Measurements from ENCODE around the gene ZNF648.
"Not testable (repeated sequence)": the region's sequence is repeated elsewhere in the genome, so short reads cannot be mapped to it uniquely, and the experiment has no call there.

Gene ZNF648, protein sequence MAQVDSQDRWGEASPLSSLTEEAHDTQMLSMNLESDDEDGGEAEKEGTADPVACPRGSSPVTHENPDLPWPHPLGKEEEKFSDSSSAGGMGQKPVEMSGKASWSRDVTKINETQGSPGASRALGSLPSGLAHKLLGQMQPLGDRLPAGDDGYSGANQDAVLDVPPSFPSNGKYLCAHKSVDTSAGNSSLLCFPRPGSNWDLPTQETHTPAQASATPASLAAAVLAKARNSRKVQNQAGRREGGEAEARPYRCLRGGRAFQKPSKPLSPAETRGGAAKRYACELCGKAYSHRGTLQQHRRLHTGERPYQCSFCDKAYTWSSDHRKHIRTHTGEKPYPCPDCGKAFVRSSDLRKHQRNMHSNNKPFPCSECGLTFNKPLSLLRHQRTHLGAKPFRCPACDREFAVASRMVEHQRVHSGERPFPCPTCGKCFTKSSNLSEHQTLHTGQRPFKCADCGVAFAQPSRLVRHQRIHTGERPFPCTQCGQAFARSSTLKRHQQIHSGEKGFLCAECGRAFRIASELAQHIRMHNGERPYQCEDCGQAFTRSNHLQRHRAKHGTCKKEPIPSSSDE

DNA sequence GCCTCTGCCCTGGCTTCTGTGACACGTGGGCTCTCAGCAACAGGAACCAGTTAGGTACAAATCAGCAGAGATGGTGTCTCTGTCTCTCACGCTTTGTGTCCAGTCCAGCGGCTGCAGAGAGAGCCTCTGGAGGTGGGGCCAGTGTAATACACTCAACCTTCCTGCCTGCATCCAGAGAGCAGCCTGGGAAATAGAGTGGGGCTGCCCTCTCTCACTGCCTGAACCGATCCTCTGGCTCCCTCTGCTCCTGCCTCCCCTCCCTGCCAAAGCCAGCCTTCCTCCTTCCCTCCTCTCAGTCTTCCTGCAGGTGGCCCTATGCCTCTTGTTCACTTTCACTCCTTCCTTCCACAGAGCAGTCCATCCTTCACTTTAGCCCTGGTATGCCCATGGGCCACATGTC lies at the start of gene ZNF648:
Gene ZNF648 (minus strand): TSS at position 119 of the 400 bp plus-strand sequence. CDS start 3,702 bp downstream, outside the sequence.
- DNase-seq = no peak

DNA sequence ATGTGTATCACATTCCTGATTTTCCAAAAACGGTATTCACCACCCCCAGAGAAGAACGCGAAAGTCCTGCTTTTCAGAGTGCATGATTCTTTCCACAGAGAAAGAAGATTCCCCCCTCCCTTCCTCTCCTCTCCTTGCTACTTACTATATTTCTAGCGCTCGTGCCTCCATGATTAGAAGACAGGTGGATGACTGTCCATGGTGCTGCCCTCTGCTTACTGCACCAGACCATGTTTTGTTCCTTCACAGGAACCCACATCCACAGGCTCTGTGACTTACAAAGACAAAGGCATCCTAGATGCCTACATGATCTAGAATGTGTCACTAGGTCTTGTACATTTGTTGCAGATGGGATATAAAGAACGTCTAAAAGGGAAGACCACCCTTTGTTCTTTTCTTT lies 49.1 kb upstream of the ZNF648 start:
- DNase-seq = no peak

DNA sequence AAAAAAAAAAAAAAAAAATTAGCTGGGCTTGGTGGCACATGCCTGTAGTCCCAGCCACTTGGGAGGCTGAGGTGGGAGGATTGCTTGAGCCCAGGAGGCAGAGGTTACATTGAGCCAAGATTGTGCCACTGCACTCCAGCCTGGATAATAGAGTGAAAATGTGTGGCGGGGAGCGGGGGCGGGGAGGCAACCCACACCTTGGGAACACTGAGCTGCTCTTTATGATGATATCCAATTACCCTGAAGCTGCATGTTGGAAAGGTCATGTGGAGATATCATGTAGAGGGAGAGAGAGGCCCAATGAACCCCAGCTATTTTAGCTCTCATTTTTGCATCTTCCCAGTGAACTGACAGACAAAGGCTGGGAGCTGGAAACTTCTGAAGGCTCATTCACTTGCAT lies 48.3 kb upstream of the ZNF648 start:
- no peak for DNase-seq

DNA sequence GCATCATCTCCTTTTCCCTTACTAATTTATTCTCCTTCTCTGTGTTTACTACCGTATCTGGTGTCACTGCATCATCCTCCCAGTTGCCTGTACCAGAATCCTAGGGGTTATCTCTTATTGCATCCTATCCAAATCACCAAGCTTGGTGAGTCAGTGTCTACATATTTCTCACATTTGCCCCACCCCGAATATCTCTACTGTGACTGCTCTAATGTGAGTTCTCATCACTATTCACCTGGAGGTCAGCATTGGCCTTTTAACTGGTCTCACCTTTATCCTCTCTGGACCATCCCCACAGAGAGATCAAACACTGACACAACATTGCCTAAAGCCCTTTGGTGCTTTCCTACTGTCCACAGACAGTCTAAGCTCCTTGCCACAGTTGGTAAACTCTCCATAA lies 45.7 kb upstream of the ZNF648 start:
- DNase-seq = no peak

DNA sequence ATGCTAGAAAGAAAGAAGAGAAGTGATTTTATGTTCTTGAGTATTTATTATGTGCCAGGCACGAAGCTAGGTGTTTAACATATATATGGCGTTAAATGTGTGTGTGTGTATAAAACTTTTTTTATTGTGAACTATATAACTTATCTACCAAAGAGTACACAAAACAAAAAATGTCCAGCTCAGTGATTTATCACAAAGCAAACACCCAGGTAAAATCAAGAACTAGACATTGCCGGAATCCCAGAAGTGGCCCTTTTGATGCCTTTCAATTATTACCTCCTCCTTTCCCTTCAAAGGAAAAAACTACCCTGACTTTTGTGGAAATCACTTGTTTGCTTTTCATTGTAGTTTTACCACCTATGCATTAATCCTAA lies 40.5 kb upstream of the ZNF648 start:
- no peak for DNase-seq

DNA sequence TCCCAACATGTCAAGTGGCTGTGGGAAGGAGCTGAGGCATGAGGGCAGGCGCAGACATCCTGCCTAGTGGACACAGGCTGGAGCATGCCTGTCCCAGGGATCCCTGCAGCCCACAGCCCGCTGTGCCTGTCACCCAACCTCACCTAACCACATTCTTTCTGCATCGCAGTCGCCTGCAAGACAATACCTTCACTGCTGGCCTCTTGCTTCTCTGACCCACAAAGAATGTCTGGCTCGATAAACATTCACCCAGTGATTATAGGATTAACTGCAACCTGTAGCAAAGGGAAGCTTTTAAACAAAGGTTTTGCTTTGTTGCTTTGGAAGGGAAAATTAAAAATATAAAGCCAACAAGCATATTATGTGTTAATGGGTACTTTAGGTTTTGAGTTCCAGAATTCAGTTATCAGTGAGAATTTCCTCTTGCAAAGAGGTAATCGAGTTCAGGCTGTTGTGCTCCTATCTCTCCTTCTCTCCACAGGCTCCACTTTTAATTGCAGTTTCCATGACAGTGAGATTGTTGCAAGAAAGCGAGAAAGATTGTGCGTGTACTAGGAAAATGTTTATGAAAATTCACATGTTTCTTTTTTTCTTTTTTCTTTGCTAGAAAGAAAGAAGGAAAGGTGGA lies 40.0 kb upstream of the ZNF648 start:
- no peak for DNase-seq

DNA sequence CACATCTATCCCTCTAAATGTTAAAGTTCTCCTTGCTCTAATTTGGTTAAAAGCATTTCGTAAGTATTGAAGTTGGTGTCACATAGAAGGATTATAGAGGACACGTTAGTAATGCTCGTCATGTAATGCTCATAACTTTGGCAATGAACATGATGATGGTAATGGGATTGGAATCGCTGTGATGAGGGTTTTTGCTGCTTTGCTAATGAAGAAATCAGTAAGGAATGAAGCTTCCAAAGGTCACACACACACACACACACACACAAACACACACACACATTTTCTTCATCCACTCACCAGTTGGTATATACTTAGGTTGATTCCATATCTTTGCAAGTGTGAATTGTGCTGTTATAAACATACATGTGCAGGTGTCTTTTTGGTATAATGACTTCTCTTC lies 36.8 kb upstream of the ZNF648 start:
- DNase-seq = no peak

DNA sequence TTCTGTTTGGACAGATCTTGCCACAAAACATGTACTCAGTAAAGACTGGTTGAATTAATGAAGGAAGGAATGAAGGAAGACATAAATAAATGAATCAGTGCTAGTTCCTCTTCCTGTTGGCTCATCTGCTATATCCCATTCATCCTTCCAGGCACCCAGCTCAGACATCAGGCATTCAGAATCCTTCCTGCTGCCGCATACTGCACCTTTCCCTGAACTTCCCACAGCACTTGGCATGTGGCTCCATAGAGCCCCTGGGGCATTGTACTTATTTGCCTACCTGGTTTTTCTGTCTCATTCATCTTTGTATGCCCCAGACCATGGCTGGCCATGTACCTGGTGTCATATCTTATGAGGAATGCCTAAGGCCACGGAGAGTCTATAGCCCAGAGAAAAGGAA lies 34.4 kb upstream of the ZNF648 start:
- no peak for DNase-seq

DNA sequence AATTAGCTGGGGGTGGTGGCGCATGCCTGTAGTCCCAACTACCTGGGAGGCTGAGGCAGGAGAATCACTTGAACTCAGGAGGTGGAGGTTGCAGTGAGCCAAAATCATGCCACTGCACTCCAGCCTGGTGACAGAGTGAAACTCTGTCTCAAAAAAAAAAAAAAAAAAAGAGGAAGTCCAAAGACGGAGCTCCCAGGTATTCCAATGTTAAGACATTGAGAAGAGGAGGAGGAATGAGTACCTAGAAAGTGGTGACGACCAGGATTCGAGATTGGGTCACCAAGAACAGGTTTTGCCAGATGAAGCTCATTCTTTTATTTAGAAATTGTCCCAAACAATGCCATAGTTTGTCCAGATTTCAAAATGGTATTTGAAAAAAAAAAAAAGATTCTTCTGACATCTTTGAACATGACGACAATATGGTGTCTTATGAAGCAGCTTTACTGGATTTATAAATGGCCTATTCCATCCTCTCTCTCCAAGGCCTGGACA lies 33.0 kb upstream of the ZNF648 start:
- DNase-seq = not testable (repeated sequence)

DNA sequence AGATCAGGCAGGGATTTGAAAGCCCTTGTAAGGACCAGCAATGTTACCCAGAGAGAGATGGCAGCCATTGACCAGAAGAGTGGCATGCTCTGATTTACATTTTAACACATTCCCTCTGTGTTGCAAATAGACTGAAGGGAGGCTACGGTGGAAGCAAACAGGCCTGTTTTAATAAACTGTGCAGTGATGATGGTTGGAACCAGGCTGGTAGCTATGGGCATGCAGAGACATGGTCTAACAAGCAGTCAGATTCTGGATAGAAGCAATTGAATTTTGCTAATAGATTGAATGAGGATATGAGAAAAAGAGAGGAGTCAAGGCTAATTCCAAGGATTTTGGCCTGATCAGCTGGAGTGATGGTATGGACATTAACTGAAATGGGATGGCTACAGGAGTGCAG lies 32.3 kb upstream of the ZNF648 start:
- DNase-seq = no peak

DNA sequence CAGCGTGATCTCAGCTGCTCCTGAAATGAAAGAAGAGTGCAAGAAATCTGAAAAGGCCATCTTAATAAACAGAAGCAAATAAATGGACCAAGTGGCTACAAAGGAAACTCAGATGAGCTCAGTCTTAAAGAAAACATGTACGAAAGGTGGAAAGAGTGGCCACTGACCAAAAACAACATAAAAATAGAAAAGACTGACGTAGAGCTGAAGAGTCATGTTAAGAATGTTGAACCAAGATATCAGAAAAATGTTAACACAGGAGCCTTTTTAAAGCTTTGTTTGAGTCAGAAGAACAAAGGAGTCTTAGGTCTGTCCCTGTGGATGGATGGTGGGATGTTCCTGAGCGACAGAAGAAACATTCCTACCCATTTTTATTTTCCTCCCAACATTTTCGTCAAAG lies 30.8 kb upstream of the ZNF648 start:
- DNase-seq = no peak

DNA sequence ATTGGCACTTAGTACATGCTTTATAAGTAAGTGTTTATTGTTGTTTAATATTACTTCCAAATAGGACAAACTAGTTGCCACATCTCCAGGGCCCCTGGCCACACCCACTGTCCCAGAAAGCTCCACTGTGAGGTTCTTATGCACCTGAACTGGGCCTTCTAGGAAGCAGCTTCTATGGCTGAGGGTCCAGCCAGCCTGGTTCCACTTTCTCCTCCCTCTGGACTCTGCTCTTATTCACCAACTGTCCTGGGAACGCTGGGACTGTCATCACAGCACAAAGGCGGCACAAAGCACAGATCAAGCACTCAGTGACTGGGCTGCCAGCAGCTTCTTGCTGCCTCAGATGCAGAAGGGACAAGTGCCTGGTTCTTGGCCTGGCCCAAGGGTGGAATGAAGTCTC lies 29.6 kb upstream of the ZNF648 start:
- DNase-seq = no peak

DNA sequence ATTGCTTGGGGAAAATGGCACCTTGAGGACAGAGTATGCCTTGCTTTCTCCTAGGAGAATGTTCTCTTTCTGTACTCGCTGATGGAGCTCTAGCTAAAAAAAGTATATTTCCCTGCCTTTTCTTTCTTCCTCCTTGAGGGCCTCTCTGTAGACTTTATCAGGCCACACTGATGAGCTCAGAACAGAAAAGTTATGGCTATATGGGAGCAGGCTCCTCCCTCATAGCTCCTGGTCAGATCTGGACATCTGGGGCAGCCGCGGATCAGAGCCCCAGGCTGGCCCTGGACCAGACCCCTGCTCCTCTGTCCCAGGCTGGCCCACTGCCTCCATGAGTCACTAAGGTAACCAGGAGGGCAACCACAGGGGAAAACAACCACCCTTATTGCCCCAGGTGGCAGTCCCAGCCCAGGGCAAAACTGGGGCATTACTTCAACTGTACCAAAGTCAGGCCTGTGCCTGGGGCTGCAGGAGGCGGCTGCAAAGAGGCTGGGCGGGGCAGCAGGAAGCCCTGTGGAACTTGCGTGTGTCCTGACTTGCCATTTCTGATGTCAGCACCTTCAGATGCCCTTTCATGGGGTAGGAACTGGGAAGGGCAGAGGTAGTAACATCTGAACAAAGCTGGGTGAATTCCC lies 26.3 kb upstream of the ZNF648 start:
- no peak for DNase-seq

DNA sequence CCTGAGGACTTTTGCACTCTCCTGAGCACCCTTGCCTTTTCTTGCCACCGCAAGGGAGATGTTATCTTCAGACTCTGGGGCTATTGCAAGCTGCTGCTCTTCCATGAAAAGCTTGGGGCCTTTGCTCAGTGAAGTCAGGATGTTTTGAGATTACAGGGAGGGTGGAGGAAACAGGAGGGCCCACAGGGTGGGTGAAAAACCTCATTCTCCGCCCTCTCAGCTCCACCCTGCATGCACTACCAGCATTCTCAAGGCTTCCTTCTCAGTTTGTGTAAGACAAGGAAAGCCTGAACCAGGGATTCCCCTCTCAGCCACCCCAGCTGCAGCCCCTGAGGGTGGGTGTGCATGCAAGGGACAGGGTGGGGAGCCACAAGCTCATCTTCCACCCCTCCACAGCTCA lies 25.8 kb upstream of the ZNF648 start:
- no peak for DNase-seq

DNA sequence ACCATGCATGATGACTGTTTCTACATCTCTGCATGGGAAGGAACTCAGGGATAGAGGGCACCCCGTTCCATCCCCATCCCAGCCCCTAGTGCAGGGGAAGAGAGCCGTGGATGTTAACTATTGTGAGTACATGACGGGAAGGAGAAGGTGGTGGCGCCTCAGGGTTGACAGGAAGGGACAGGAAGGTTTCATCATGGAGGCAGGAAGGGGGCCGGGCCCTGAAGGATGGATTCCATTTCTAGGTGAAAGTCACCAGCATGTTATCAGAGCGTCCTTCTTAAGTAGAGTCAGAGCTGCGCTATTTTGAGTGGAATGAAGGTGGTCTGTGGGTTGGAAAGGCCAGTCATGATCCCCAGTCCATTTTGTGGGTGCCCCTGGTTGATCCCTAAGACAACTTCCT lies 25.1 kb upstream of the ZNF648 start:
- DNase-seq = no peak

DNA sequence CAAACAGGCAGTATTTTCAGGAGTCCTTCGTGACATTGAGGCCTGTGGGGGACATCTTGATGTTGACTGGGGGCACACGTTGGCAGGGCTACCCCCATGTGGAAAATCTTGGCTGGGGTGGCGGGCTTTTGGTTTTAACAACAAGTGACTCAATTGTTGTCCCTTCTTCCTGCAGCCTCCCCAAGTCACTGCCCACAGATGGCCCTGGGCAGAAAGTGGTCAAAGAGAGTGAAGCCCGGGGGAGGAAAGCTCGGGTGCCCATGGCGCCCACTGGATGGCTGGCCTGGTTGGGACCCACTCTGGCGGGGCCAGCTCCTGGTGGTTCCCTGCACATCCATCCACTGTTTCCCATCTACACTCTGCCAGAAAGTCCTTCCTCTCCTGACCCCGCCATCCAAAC lies 24.6 kb upstream of the ZNF648 start:
- DNase-seq = no peak

DNA sequence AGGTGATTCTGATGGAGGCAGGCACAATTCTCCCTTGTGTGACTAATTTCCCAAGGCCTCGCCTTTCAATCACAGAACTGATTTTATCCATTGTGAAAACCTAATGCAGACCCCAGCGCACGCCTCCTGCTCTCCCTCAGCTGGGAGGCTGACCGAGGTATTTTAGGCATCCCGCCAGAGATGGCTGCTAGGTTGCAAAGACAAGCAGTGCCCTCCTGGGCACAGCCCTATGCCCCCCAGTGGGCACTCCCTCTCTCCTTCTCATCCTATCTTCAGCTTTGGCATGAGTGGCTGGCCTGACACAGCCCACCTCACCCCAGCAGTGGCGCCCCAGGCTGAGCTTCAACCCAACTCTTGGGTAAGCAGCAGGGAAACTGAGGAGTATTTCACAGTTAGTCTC lies 24.2 kb upstream of the ZNF648 start:
- no peak for DNase-seq

DNA sequence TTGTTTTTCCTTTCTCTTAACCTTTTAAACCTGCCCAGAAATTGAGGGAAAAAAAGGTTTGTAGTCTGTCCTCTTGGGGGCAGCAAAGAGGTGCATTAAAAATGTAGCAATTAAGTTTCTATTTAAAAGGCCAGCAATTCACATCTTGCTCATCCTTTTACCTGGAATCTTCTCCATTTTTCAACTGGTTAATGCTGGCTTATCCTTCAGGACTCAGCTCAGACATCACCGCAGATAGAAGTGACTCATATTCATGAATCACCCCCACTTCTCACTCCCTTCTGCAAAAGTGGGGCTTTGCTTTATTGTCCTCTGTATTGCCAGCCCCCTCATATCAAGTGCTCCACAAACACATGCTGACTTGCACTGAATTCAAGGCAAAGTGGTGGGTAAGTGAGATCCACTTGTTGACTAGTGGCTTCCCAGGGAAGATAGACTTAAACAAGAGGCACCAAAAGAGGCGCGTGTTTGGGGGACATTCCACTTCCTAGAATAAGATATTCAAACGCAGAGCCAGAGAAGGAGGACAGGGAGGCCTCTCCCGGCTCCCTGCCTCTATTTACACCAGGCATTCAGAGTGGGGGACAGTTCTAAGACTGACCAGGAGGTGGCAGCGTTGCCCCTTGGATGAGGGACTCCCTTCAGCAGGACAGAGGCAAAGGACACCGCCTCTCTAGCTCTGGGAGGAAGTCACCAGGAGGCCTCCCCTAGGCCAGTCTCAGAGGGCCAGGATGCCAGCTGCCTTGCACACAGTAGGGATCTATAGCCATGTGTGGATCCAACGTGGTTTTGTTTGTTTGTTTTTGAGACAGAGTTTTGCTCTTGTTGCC lies 23.2 kb upstream of the ZNF648 start:
- DNase-seq = peak in 1 of 2 experiments; percentile 36

DNA sequence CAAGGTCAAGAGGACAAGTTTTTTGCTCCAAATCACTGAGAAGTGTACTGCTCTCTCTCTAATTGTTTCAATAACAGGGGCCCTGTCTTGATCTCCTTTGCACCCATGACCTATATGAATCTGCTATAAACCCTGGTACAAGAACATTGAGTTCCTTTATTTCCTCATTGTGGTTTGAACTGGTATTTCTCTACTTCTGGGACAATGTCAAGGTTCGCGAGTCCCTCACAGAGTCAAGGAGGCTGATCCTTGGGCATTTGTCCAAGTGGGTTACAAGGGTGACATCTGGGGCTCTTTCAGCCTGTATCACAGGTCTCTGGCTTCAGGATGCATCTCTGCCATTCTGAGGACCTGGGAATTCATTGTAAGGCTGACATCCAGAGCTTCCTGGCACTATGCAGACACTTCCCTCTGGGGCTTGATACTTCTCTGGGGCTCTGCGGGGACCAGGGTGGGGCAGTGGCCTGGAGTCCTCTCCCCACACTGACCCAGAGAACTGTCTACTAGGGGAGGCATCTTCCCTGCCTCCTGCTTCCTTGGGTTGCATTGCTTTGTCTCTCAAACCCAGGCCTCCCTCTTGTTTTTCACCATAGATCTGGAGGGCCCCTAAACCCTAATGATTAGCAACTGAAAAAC lies 22.5 kb upstream of the ZNF648 start:
- no peak for DNase-seq

DNA sequence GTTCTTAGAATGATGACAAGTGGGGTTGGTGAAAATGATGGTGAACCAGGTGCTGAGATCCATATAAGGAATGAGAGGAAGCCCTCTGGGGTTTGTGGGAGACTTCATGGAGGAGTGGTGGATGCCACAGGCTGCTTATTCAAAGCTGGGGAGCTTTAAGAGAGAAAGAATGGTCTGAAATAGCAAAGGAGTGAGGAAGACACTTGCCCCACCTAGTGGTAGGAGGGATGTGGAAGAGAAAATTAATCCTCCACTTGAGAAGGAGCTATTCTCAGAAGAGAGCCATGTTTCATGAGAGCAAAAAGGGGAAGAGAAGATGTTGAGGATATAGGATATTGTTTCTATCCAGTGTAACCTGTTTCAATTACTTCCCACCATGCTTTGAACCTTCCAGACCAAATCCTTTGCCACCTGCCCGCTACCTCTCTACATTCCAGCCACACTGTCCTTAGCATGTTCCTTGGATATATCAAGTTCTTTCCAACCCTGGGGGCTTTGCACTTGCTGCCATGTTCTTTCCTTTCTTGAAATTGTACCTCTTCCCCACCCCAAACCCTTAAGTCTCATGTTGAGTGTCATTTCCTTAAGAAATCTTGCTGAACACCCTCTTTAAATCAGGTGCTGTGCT lies 19.6 kb upstream of the ZNF648 start:
- DNase-seq = peak in 1 of 2 experiments; percentile 25

DNA sequence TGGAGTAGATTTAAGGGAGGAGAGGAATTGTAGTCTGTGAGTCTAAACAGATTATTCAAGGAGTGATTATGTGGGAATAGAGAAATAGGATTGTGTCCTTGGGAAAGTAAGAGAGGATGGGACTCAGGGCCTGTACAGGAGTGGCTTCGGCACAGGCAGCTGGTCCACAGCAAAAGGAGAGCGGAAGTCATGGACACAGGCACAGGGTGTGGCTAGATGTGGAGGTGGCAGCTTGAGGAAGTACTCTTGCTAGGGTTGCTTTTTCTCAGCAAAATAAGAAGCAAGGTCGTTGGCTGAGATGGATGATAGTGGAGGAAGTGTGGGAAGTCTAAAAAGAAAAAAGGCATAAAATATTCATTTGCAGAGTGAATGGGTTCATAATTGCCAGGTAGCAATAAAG lies 18.5 kb upstream of the ZNF648 start:
- no peak for DNase-seq

DNA sequence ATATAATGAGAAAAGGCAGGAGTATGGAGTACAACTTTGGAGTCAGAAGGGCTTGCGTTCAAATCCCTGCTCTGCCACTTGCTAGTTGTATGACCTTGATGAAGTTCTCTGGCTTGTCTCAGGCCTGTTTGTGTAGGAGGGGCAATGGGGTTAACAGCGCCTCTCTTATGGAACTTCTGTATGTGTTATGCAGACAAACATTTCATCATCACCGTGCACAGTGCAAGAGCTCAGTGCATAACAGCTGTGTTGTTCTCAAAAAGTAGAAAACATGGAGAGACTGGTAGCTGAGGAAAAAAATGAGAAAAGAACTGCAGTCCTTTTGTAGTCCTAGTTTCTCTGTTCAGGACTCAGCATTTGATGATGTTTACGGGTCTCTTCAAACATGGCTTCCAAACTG lies 10.4 kb upstream of the ZNF648 start:
- no peak for DNase-seq
